Measurements from ENCODE around the gene HCAR2.
"Not testable (repeated sequence)": the region's sequence is repeated elsewhere in the genome, so short reads cannot be mapped to it uniquely, and the experiment has no call there.

GRCh38 chr12:122680989-122681388, 22.2 kb downstream of the HCAR2 start:
- not testable (repeated sequence) for TF ChIP-seq POLR2AphosphoS5, POLR2A (IDR thresholded peaks at IDR 0.05; ENCODE audit: low read depth, low read length)

Measured in GM12892 (cell line).